Activated CD8-positive, alpha-beta memory T cell treated with anti-CD3 and anti-CD28 coated beads, Interleukin-2, amount 10 ng/mL, durations not matched to agents 7 days and 5 days (primary cell): ENCODE data around the gene ZNF735. TPM values are rescaled to one million over a fixed set of nuclear protein-coding genes. Genes with fewer than 3 reads are reported as not detected.
"Not testable (repeated sequence)": the region's sequence is repeated elsewhere in the genome, so short reads cannot be mapped to it uniquely, and the experiment has no call there.

Experiments used
- ATAC-seq: fragments of 150-1000 bp; cut with Tn5 transposase; one replicate; pipeline ENCODE4 v1.10.0; 2021; ENCODE audit warnings: moderate library complexity
- CTCF ChIA-PET: fragments of 350-600 bp; sonication (Branson Sonifier 250); formaldehyde crosslinking; loops from one replicate; lab custom pipeline; 2021; ENCODE audit warnings: antibody characterized with exemption; lab: Charles Lee
- DNase-seq: peaks from one replicate; pipeline ENCODE4 v3.0.0-alpha.2; 2020
- H3K27ac Mint-ChIP-seq: one replicate; pipeline ENCODE4 v1.8.0; 2021; ENCODE audit warnings: mild to moderate bottlenecking, mixed read lengths
- H3K27me3 Mint-ChIP-seq: one replicate; pipeline ENCODE4 v1.8.0; 2021; ENCODE audit warnings: mixed read lengths
- H3K36me3 Mint-ChIP-seq: one replicate; pipeline ENCODE4 v1.8.0; 2021; ENCODE audit warnings: mild to moderate bottlenecking, mixed read lengths
- H3K4me1 Mint-ChIP-seq: one replicate; pipeline ENCODE4 v1.8.0; 2021; ENCODE audit warnings: mixed read lengths
- H3K4me3 Mint-ChIP-seq: one replicate; pipeline ENCODE4 v1.8.0; 2021; ENCODE audit warnings: mild to moderate bottlenecking, moderate library complexity, mixed read lengths
- H3K9me3 Mint-ChIP-seq: one replicate; pipeline ENCODE4 v1.8.0; 2022; ENCODE audit warnings: low read depth, mixed read lengths
- total RNA-seq, 2 experiments: library from RNA; stranded (reverse); gene quantifications; one replicate each; pipeline ENCODE4 v1.2.3, GENCODE V29; 2021

Gene ZNF735
- total RNA-seq: not detected

DNA sequence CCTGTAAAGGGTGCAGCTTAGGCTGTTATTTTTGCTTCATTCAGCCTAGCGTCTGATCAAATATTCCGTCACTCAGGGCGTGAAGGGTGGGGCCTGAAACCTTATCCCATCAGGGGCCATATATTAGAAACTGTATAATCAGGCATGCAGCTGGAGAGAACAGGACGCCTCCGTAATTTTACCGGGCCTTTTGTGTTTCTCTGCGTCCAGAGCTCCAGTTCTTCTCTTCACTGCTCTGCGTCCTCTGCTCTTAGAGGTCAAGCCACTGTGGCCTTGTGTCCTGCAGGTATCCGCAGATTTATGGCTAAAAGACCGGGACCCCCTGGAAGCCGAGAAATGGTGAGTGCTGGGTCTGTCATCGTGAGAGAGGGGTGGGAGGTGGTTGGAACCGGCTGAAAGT is at the start of gene ZNF735:
ZNF735 (plus strand) TSS at position 301 of the 400 bp plus-strand sequence; CDS start at position 301, 0 bp downstream.
- ATAC-seq (no peak), DNase-seq (no peak)
- Mint-ChIP-seq H3K9me3 (peaks cover 10% of the 10 kb centered on the region), H3K4me3 (no peak within 1 kb of the TSS), H3K36me3 (no peaks in the 10 kb centered on the region), H3K27me3 (no peaks in the 10 kb centered on the region), H3K27ac (no peak within 1 kb of the TSS), H3K4me1 (no peaks in the 10 kb centered on the region)
- CTCF ChIA-PET: no interaction called here

DNA sequence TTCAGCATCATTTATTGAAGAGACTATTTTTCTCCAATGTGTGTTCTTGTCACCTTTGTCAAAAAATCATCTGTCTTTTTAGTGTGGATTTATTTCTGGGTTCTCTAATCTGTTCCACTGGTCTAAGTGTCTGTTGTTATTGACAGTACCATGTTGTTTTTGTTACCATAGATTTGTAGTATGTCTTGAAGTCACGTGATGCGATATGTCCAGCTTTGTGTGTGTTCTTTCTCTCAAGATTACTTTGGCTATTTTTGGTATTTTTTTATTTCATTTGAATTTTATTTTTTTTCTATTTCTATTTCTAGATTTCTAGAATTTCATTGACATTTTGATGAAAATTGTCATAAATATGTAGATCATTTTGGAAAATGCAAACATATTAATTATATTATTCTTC is 36.0 kb upstream of the ZNF735 start:
- H3K36me3 Mint-ChIP-seq, H3K4me1 Mint-ChIP-seq, CTCF ChIA-PET, H3K4me3 Mint-ChIP-seq, H3K27ac Mint-ChIP-seq, DNase-seq, H3K27me3 Mint-ChIP-seq, ATAC-seq: not testable (repeated sequence)
- peaks cover 18% of the 10 kb centered on the region for H3K9me3 Mint-ChIP-seq

DNA sequence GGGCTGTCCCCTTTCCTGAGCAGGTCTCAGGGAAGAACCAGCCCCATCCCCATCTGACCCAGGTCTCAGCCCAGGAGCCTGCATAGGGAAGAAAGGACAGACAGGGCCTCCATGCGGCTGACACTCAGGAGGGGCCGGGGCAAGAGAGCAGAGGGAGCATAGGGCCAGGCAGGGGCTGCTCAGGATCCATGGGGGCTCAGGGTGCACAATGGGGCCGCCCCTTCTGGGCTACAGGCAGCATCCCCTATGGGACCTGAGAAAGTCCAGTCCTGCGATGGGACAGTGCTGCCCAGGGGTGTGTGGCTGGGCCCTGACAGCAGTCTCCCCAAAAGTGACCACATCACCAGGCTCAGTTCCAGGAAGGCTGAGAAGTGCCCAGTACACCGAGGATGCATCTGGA is 32.7 kb upstream of the ZNF735 start:
- Mint-ChIP-seq H3K4me1 (no peaks in the 10 kb centered on the region), H3K27me3 (no peaks in the 10 kb centered on the region), H3K9me3 (peaks cover 11% of the 10 kb centered on the region), H3K36me3 (no peaks in the 10 kb centered on the region), H3K4me3 (no peak overlapping the region), H3K27ac (no peak overlapping the region)
- no peak for DNase-seq
- CTCF ChIA-PET: no interaction called here
- no peak for ATAC-seq

DNA sequence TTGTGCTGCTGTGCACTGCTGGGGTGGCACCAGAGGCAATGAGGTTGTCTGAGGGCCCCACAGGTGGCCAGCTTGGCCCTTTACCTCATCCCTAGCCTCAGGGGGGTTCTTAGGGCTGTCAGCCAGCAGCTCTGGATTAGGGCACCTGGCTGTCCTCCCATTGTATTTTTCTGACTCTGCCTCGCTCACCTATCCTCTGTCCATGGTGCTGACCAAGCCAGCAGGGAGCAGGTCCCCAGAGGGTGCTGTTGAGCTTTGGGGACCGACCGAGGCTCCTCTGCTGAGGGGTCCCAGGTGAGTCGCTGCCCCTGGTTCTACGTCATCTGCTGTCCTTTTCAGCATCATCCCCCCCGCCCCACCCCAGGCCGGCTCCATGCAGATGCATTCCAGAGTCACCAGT is 32.1 kb upstream of the ZNF735 start:
- no peak for DNase-seq
- ATAC-seq: no peak
- no peak overlapping the region for H3K27ac Mint-ChIP-seq
- H3K36me3 Mint-ChIP-seq: no peaks in the 10 kb centered on the region
- H3K9me3 Mint-ChIP-seq: peaks cover 12% of the 10 kb centered on the region
- H3K27me3 Mint-ChIP-seq: no peaks in the 10 kb centered on the region
- H3K4me1 Mint-ChIP-seq: no peaks in the 10 kb centered on the region
- CTCF ChIA-PET: no interaction called here
- no peak overlapping the region for H3K4me3 Mint-ChIP-seq

DNA sequence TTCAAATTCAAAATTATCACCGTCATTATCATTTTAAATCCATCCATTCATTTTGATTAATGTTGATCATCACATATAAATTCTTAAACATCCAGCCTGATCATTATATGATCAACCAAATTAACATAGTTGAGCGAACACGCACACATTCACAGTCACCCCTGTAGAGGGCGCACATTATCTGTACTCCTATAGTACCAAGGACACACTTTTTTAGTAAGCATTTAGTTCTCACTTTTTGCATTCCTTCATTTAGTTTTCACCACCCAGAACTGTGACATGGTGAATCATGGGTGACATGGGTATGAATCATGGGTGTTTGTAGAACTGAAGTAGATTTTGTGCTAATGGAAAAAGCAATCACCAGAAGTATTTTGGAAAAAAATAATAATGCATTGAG is 26.0 kb upstream of the ZNF735 start:
- Mint-ChIP-seq H3K27me3 (no peaks in the 10 kb centered on the region), H3K9me3 (peaks cover 8% of the 10 kb centered on the region), H3K4me1 (no peaks in the 10 kb centered on the region), H3K27ac (no peak overlapping the region), H3K4me3 (no peak overlapping the region), H3K36me3 (no peaks in the 10 kb centered on the region)
- no peak for DNase-seq
- no peak for ATAC-seq
- CTCF ChIA-PET: no interaction called here

DNA sequence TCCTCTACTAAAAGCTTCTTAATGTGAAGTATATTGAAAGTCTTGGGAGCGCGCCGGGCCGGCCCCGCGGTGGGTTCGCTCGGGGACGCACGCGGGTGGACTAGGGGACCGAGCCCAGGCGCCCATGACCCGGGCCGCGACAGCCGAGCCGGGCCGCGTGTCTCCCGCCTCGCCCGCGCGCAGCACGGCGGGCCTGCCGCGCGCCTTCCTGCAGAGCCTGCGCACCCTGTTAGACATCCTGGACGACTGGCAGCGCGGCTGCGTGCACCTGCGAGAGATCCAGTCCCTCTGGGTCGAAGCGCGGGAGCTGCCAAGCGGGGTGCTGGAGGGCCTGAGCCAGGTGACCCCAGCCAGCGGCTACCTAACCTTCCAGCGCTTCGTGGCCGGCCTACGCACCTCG is 25.4 kb upstream of the ZNF735 start:
- H3K4me1 Mint-ChIP-seq: no peaks in the 10 kb centered on the region
- peaks cover 8% of the 10 kb centered on the region for H3K9me3 Mint-ChIP-seq
- H3K27ac Mint-ChIP-seq: no peak overlapping the region
- H3K4me3 Mint-ChIP-seq: no peak overlapping the region
- CTCF ChIA-PET: no interaction called here
- ATAC-seq (no peak), DNase-seq (no peak)
- H3K36me3 Mint-ChIP-seq: no peaks in the 10 kb centered on the region
- H3K27me3 Mint-ChIP-seq: no peaks in the 10 kb centered on the region

DNA sequence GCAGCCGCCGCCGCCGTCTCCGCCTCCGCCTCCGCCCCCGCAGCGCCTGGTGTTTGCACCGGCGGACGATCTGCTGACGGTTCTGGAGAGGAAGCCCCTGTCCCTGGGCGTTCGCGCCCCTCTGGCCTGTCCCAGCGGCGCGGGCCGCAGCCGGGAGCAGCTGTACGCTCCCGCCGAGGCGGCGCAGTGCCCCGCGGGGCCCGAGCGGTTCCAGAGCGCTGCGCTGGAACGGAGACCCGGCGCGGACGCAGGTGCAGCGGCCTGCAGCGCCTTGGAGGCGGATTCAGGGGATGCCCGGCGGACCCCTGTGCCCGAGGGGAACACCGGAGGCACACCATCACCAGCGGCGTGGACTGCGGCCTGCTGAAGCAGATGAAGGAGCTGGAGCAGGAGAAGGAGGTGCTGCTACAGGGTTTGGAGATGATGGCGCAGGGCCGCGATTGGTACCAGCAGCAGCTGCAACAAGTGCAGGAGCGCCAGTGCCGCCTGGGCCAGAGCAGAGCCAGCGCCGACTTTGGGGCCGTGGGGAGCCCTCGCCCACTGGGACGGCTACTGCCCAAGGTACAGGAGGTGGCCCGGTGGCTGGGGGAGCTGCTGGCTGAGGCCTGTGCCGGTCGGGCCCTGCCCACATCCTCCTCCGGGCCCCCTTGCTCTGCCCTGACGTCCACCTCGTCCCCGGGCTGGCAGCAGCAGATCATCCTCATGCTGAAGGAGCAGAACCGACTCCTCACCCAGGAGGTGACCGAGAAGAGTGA is 24.8 kb upstream of the ZNF735 start:
- H3K4me3 Mint-ChIP-seq: no peak overlapping the region
- no peak for ATAC-seq
- peaks cover 11% of the 10 kb centered on the region for H3K9me3 Mint-ChIP-seq
- no peak for DNase-seq
- no peaks in the 10 kb centered on the region for H3K27me3 Mint-ChIP-seq
- no peaks in the 10 kb centered on the region for H3K36me3 Mint-ChIP-seq
- H3K27ac Mint-ChIP-seq: no peak overlapping the region
- CTCF ChIA-PET: no interaction called here
- no peaks in the 10 kb centered on the region for H3K4me1 Mint-ChIP-seq

DNA sequence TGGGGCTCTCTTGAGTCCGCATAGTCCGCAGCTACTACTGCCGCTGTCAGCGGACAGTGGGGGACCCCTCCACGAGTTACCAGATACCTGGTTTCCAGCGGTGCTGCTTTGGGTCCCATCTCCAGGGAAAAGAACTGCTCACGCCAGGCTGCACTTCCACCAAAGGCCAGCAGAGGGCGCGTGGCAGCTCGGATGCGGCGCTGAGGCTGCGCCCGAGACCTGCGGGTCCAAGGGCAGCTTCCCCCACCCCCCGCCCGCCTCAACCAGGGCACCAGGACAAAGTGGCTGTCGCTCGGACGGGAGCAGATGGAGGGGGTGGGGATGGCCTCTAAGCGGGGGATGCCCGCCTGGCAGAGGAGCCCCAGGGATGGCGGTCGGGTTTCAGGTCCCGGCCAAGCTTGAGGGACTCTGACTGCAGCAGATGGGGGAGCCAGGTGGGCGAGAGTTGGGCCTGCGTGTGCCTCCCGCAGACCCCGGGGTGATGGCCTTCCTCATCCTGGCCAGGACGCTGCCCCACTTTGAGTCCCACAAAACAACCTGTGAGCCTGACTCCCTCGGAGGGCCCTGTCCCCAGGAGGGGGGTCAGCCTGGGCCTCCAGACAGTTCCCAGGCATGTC is 23.8 kb upstream of the ZNF735 start:
- H3K27me3 Mint-ChIP-seq: no peaks in the 10 kb centered on the region
- H3K27ac Mint-ChIP-seq: no peak overlapping the region
- peaks cover 11% of the 10 kb centered on the region for H3K9me3 Mint-ChIP-seq
- H3K36me3 Mint-ChIP-seq: no peaks in the 10 kb centered on the region
- no peak overlapping the region for H3K4me3 Mint-ChIP-seq
- CTCF ChIA-PET: no interaction called here
- DNase-seq (no peak), ATAC-seq (no peak)
- no peaks in the 10 kb centered on the region for H3K4me1 Mint-ChIP-seq

DNA sequence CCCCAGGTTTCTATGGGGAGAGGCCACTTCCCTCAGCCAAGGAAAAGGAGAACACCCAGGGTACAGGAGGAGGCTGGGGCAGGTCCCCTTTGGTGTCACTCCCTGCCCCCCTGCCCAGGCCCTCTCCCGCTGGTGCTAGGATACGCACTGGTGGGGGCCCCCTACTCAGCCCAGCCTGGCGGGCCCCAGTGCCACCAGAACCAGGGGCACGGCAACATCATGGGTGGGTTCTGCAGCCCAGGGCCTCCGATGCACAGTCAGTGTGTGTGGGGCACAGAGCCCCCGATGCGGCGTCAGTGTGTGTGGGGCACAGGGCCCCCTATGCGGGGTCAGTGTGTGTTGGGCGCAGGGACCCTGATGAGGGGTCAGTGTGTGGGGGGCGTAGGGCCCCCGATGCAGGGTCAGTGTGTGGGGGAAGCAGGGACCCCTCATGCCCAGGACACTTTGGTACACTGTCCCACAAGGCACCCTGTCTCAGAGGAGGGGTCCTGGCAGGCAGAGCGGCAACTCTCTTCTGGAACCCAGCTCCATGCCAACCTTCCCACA is 23.1 kb upstream of the ZNF735 start:
- ATAC-seq: no peak
- H3K4me3 Mint-ChIP-seq: no peak overlapping the region
- no peak for DNase-seq
- CTCF ChIA-PET: no interaction called here
- H3K9me3 Mint-ChIP-seq: peaks cover 11% of the 10 kb centered on the region
- H3K4me1 Mint-ChIP-seq: no peaks in the 10 kb centered on the region
- H3K27ac Mint-ChIP-seq: no peak overlapping the region
- H3K36me3 Mint-ChIP-seq: no peaks in the 10 kb centered on the region
- no peaks in the 10 kb centered on the region for H3K27me3 Mint-ChIP-seq

DNA sequence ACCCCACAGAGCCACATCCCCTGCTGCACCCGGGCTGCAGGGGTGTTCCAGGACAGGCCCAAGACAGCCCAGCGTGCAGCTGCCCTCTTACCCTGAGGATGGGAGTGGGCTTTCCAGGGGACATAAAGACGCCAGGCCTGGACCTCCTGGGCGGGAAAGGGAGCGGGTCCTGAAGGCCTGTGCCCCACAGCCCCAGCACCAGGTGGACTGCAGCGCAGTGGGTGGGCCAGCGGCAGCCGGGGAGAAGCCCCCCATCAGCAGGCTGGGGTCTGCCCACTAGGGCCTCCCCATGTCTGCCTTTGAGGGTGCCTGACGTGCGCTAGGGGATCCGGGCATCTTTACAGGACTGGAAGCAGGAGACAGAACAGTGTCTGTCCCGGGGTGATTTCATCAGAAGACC is 22.6 kb upstream of the ZNF735 start:
- no peak for DNase-seq
- no peak overlapping the region for H3K4me3 Mint-ChIP-seq
- CTCF ChIA-PET: no interaction called here
- no peaks in the 10 kb centered on the region for H3K4me1 Mint-ChIP-seq
- ATAC-seq: no peak
- H3K27me3 Mint-ChIP-seq: no peaks in the 10 kb centered on the region
- no peaks in the 10 kb centered on the region for H3K36me3 Mint-ChIP-seq
- no peak overlapping the region for H3K27ac Mint-ChIP-seq
- H3K9me3 Mint-ChIP-seq: peaks cover 11% of the 10 kb centered on the region

DNA sequence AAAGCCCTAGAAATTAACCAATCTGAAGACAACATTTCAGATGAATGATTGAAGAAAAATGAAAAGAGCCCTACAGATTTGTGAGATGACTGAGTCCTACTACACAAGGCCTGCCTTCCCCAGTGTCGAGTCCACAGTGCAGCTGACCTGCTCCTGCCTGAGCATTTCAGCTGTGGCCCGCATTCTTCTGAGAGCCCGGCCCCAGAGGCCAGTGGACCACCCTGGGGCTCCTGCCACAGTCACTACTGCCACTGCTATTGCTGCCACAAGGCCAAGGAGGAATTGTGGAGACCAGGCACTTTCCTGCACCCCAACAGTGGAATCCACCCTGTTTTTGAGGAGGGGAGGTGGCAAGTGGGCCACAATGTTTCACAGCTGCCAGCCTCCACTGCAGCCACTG is 19.6 kb upstream of the ZNF735 start:
- CTCF ChIA-PET: no interaction called here
- H3K4me1 Mint-ChIP-seq: no peaks in the 10 kb centered on the region
- DNase-seq (no peak), ATAC-seq (no peak)
- no peaks in the 10 kb centered on the region for H3K36me3 Mint-ChIP-seq
- no peaks in the 10 kb centered on the region for H3K27me3 Mint-ChIP-seq
- H3K27ac Mint-ChIP-seq: no peak overlapping the region
- H3K9me3 Mint-ChIP-seq: peaks cover 6% of the 10 kb centered on the region
- no peak overlapping the region for H3K4me3 Mint-ChIP-seq

DNA sequence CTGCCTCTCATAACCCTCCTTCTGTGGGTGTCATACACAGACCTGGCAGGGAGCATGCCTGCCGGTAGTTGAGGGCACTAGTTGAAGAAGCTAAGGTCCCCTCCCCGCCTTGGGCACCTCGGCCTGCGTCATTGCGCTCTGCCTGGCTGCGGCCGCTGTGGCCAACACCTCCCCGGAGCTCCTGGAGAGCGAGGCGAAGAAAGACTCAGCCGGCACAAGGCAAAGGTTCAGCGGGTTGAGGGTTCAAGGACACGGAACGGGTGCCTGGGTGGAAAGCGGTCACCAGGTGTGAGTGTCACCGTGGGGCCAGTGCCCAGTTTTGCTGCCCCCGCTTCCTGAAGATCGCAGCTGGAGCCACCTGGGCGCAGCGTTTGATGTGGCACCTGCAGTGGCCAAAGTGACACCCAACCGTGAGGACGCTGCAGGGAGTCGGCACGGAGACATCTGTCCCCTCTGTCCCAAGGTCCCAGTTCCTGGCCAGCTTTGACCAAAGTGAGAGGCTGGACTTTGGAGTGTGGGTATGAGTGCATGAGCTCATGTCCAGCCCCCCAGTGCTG is 14.8 kb upstream of the ZNF735 start:
- no peak overlapping the region for H3K4me3 Mint-ChIP-seq
- CTCF ChIA-PET: no interaction called here
- H3K27ac Mint-ChIP-seq: no peak overlapping the region
- no peaks in the 10 kb centered on the region for H3K27me3 Mint-ChIP-seq
- no peaks in the 10 kb centered on the region for H3K4me1 Mint-ChIP-seq
- H3K9me3 Mint-ChIP-seq: peaks cover 6% of the 10 kb centered on the region
- no peak for ATAC-seq
- H3K36me3 Mint-ChIP-seq: no peaks in the 10 kb centered on the region
- no peak for DNase-seq

DNA sequence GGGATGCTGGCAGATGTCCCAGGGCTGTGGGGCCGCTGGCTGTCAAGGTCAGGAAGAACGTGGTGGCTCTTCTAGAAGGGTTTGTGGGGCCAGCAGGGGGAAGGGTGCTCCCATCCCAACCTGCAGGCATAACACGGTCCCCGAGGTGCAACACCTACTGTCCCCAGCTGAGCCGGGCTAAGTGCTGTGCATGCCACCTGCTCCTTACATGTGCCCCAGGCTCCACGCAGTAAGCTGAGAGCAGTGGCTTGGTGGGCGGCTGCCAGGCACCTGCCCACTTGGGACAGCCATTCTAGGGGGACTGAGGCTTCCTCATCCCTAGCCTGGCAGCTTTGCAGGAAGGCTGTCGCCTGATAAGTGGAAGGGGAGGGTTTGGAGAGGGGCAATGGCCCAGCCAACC is 14.2 kb upstream of the ZNF735 start:
- no peak overlapping the region for H3K4me3 Mint-ChIP-seq
- CTCF ChIA-PET: no interaction called here
- H3K27ac Mint-ChIP-seq: no peak overlapping the region
- peaks cover 6% of the 10 kb centered on the region for H3K9me3 Mint-ChIP-seq
- no peaks in the 10 kb centered on the region for H3K27me3 Mint-ChIP-seq
- DNase-seq (no peak), ATAC-seq (no peak)
- H3K36me3 Mint-ChIP-seq: no peaks in the 10 kb centered on the region
- H3K4me1 Mint-ChIP-seq: no peaks in the 10 kb centered on the region

DNA sequence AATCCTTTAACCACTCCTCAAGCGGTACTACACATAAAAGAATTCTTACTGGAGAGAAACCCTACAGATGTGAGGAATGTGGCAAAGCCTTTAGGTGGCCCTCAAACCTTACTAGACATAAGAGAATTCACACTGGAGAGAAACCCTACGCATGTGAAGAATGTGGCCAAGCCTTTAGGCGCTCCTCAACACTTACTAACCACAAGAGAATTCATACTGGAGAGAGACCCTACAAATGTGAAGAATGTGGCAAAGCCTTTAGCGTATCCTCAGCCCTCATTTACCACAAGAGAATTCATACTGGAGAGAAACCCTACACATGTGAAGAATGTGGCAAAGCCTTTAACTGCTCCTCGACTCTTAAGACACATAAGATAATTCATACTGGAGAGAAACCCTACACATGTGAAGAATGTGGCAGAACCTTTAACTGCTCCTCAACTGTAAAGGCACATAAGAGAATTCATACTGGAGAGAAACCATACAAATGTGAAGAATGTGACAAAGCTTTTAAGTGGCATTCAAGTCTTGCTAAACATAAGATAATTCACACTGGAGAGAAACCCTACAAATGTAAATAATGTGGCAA is 12.8 kb downstream of the ZNF735 start:
- CTCF ChIA-PET, DNase-seq: not testable (repeated sequence)
- H3K9me3 Mint-ChIP-seq: peaks cover 39% of the 10 kb centered on the region

More for the DNA sequence above, 12.8 kb downstream of the ZNF735 start:
- not testable (repeated sequence) for ATAC-seq, H3K4me1 Mint-ChIP-seq, H3K4me3 Mint-ChIP-seq, H3K36me3 Mint-ChIP-seq, H3K27ac Mint-ChIP-seq, H3K27me3 Mint-ChIP-seq
